Amygdala (tissue), 56 donors: Measurements from ENCODE around the gene ZNF511.
A peak's percentile ranks its signal among the peaks of the same experiment; 100 is the strongest.

Experiments used
- DNase-seq, 56 donors: peaks; one replicate each; lab custom pipeline; 2025; lab: John Stamatoyannopoulos, UW

ZNF511 gene

GRCh38 chr10:133328358-133329343 is 19.9 kb downstream of the ZNF511 start:
- DNase-seq = no peak

- DNase-seq = peak in 52 of 56 donors; percentile 11 to 92 (median 72)
Observed at GRCh38 chr10:133329491-133330202, 20.9 kb downstream of the ZNF511 start.

GRCh38 chr10:133332936-133333699 is 24.4 kb downstream of the ZNF511 start:
- no peak for DNase-seq

GRCh38 chr10:133334503-133335245 is 26.0 kb downstream of the ZNF511 start:
- DNase-seq = no peak

- DNase-seq = peak in 40 of 56 donors; percentile 7 to 80 (median 52)
Observed at GRCh38 chr10:133335246-133336117, 26.8 kb downstream of the ZNF511 start.

- peak in 2 of 56 donors; percentile 52 to 55 for DNase-seq
Observed at GRCh38 chr10:133336118-133336576, 27.4 kb downstream of the ZNF511 start.

GRCh38 chr10:133336577-133337369 is 28.1 kb downstream of the ZNF511 start, which contains the start of gene CALY:
Gene CALY, minus strand, starts transcription at chr10:133336896. Its CDS starts 7,907 bp downstream, at chr10:133328989.
- peak in 47 of 56 donors; percentile 14 to 85 (median 59) for DNase-seq

- no peak for DNase-seq
Observed at GRCh38 chr10:133337370-133337725, 28.6 kb downstream of the ZNF511 start.

- no peak for DNase-seq
Observed at GRCh38 chr10:133338080-133339071, 29.7 kb downstream of the ZNF511 start.

- DNase-seq = no peak
Observed at GRCh38 chr10:133339708-133340380, 31.1 kb downstream of the ZNF511 start.

GRCh38 chr10:133341983-133342382 is 33.3 kb downstream of the ZNF511 start:
- no peak for DNase-seq

- DNase-seq = no peak
Observed at GRCh38 chr10:133342942-133343341, 34.2 kb downstream of the ZNF511 start.

GRCh38 chr10:133343558-133343957 is 34.8 kb downstream of the ZNF511 start:
- DNase-seq = no peak

GRCh38 chr10:133344236-133344635 is 35.5 kb downstream of the ZNF511 start:
- DNase-seq = no peak

- DNase-seq = no peak
Observed at GRCh38 chr10:133346413-133346812, 37.7 kb downstream of the ZNF511 start.
